Measurements from ENCODE around the gene PHLDA3.

GRCh38 chr1:201490708-201491131 lies 21.7 kb upstream of the PHLDA3 start:
- TF ChIP-seq REST (tag by site-specific recombination; IDR thresholded peaks at IDR 0.05), result no peak
- TF ChIP-seq CTCF (tag by site-specific recombination; IDR thresholded peaks at IDR 0.05), result no peak
- TF ChIP-seq ZBTB11 (tag by site-specific recombination; conservative IDR thresholded peaks at IDR 0.05; ENCODE audit: low read depth), result no peak
- no peak for TF ChIP-seq ZNF423 (tag by site-specific recombination; IDR thresholded peaks at IDR 0.05)
- no peak for TF ChIP-seq ZNF473 (tag by site-specific recombination; IDR thresholded peaks at IDR 0.05)
- TF ChIP-seq ZNF639 (tag by site-specific recombination; IDR thresholded peaks at IDR 0.05), result no peak
- no peak for TF ChIP-seq ZNF555 (tag by site-specific recombination; conservative IDR thresholded peaks at IDR 0.05)
- no peak for TF ChIP-seq ZNF660 (tag by site-specific recombination; IDR thresholded peaks at IDR 0.05)
- TF ChIP-seq ZNF274 (IDR thresholded peaks at IDR 0.05; ENCODE audit: low read length), result no peak
- no peak for TF ChIP-seq ZNF274 (tag by site-specific recombination; IDR thresholded peaks at IDR 0.05; ENCODE audit: borderline replicate concordance)
- no peak for TF ChIP-seq MZF1 (tag by site-specific recombination; IDR thresholded peaks at IDR 0.05; ENCODE audit: borderline replicate concordance)
- TF ChIP-seq SP2 (tag by site-specific recombination; IDR thresholded peaks at IDR 0.05), result no peak
